H1 (cell line): ENCODE measurements around the gene GRSF1.
A peak's percentile ranks its signal among the peaks of the same experiment; 100 is the strongest.

Experiments used
- CTCF ChIP-seq, 3 experiments: IDR thresholded peaks; 1 replicate in 2 of 3; 2 replicates in 1 of 3; pipeline versions ENCODE4 v1.5.1 to v1.6.1; 2011; ENCODE audit warnings: low read length in 3 of 3, mild to moderate bottlenecking in 3 of 3, inconsistent platforms in 2 of 3, low read depth in 1 of 3, moderate library complexity in 1 of 3; ENCODE audit not compliant: insufficient read depth in 1 of 3; ENCODE audit errors: control extremely low read depth in 1 of 3
- KDM1A ChIP-seq: fragments of 200-600, 300-600 bp; sonication (generic); IDR thresholded peaks from 2 replicates; pipeline ENCODE4 v1.7.1; 2016; ENCODE audit warnings: mild to moderate bottlenecking, low read length, borderline replicate concordance
- RXRA ChIP-seq: IDR thresholded peaks from 2 replicates; pipeline ENCODE4 v1.6.1; 2011; ENCODE audit warnings: low read depth, mild to moderate bottlenecking, low read length, moderate library complexity; ENCODE audit not compliant: insufficient read depth
- SIN3A ChIP-seq, 2 experiments: IDR thresholded peaks in 1 of 2; conservative IDR thresholded peaks in 1 of 2; 2 replicates each; pipeline ENCODE4 v1.6.1; 2011 to 2012; ENCODE audit warnings: low read length in 2 of 2, improper control_type of control experiment in 1 of 2, low read depth in 1 of 2, mild to moderate bottlenecking in 1 of 2
- SIRT6 ChIP-seq: IDR thresholded peaks from one replicate; pipeline ENCODE4 v1.7.1; 2012; ENCODE audit warnings: low read length, inconsistent platforms
- SP2 ChIP-seq: IDR thresholded peaks from 2 replicates; pipeline ENCODE4 v1.6.1; 2012; ENCODE audit warnings: mild to moderate bottlenecking, low read length, inconsistent platforms
- YY1 ChIP-seq: IDR thresholded peaks from 2 replicates; pipeline ENCODE4 v1.6.1; 2011; ENCODE audit warnings: low read depth, mild to moderate bottlenecking, low read length

DNA sequence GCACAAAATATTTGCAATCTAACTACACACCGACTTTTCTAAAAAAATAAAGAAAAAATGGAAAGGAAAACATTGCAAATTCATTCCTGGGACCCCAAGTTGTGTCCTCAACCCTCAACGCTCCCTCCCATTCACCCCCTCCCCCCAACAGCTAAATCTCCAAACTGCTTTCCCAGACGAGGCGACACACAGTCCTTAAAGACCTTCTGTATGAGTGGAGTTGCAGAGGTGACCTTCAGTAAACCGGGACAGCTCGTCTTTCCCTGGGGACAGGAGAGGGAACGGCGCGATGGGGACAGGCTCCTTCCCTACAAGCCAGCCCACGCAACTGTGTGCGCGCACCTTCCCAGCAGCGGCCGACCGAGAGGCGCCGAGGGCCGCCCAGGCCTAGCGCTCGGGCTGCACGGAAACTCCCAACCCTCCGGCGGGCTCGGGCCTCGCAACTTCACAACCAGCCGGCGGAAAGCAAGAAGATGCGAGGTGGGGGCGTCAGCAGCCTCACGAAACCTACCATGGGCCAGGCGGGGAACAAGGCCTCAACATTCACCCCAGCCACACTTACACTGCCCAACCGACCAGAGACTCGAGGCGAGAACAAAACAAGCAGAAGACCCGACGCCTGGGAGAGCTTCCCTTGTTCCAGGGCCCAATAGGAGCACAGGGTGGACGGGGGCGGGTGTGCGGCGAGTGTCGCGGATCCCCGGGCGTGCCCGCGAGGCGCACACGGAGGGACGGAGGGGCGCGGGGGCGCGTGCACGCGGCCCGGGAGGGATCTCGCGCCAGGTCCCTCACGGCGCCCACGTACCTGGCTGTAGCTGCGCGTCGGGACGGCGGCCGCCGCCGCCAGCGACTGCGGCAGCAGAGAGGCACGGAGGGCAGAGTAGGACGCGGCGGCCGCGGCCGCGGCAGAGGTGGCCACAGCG is 763 bp downstream of the GRSF1 start:
- TF ChIP-seq RXRA (no peak), SIRT6 (no peak), SP2 (no peak), CTCF (IDR thresholded peaks at IDR 0.05; ENCODE audit: control extremely low read depth in 1 of 3, insufficient read depth in 1 of 3, low read depth in 1 of 3, low read length in 3 of 3) (no peak), YY1 (no peak), SIN3A (conservative IDR thresholded peaks at IDR 0.05 in 1 of 2, IDR thresholded peaks at IDR 0.05 in 1 of 2; ENCODE audit: low read depth in 1 of 2, low read length in 2 of 2) (peak in 1 of 2 experiments; percentile 78; a peak in 2 of 4 replicates), KDM1A (no peak)
